Measurements from ENCODE around the gene HK2. TPM values are rescaled to one million over a fixed set of nuclear protein-coding genes. Genes with fewer than 3 reads are reported as not detected.

The HK2 gene
- total and polyA plus RNA-seq, 2 of the 4 experiments (the other 2 are of a cell fraction) = 17.4 to 20.9 TPM

DNA sequence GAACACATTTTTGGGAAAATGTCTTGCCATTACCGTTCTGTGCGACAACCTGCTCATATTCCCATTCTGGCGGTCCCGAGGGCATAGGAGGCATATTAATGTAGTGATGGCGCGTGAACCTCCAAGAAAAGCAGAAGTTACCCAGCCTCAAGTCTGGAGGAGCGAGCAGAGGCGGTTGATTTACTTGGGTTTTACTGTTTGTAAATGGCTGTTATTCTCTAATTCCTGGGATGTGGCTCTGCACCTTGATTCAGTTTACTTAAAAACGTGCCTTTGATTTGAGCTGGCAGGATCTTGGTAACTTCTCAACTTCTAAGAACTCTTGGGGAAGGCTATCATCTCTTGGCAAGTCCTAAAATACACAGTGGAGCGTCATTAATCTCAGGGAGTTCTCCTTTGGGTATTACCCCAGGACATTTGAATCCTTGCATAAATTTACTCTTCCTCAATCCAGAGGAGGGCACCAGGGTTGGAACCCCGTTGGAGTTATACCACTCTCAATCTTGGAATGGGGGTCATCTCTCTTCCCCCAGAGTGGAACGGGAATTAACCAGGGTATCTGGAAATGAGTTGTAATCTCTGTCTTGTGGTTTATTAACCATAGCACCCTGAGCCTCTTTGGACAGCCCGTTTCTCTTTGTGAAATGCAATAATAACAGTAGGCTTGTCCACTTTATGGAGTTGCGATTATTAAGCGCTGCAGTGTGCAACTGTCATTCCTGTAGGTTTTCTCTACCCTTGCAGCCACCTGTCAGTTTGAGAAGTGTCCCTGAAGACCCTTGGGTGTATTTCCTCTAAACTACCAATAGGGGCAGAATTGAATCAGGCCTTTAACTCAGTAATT is 2.1 kb downstream of the HK2 start:
- Histone ChIP-seq H3K4me2 (ENCODE audit: low read depth, low read length) (peak overlapping the region; percentile 94), H3K27me3 (ENCODE audit: control insufficient read depth, insufficient read depth, low read length) (no peaks in the 10 kb centered on the region), H2AFZ (replicated peaks; ENCODE audit: low read length, poor library complexity) (peak overlapping the region; percentile 25), H2AK9ac (replicated peaks; ENCODE audit: low read depth, low read length, poor library complexity) (no peak overlapping the region), H3K9ac (ENCODE audit: low read depth, low read length) (peak overlapping the region; percentile 85), H3K14ac (replicated peaks; ENCODE audit: low read depth, low read length) (peak overlapping the region; percentile 16; the same call in 1 of the 2 replicates), H4K8ac (ENCODE audit: low read depth in 2 of 2, low read length in 2 of 2) (peak overlapping the region in 1 of 2 experiments; percentile 20; a peak in 1 of 4 replicates), H2BK20ac (ENCODE audit: low read depth, low read length) (no peak overlapping the region), H4K91ac (ENCODE audit: insufficient read depth, low read depth, low read length) (no peak overlapping the region), H2BK120ac (ENCODE audit: low read depth, low read length) (no peak overlapping the region), H3K4me3 (ENCODE audit: insufficient read depth, low read depth, low read length) (peak overlapping the region; percentile 97), H3K4me1 (ENCODE audit: control insufficient read depth, insufficient read depth, low read length) (peaks cover 18% of the 10 kb centered on the region), H3K27ac (ENCODE audit: insufficient read depth, low read length) (peak overlapping the region; percentile 38), H4K20me1 (ENCODE audit: insufficient read depth, low read length) (peaks cover 28% of the 10 kb centered on the region), H3K18ac (ENCODE audit: low read depth, low read length) (peak overlapping the region; percentile 22; the same call in 1 of the 2 replicates), H3K23ac (ENCODE audit: low read depth, low read length) (peak overlapping the region; percentile 77), H2BK5ac (ENCODE audit: low read depth, low read length, poor library complexity, severe bottlenecking) (peak overlapping the region; percentile 51), H2BK15ac (ENCODE audit: low read depth, low read length) (no peak overlapping the region; the same call in 2 of the 3 replicates), H3K56ac (ENCODE audit: extremely low read depth, insufficient read depth, low read length) (peak overlapping the region; percentile 11; the same call in 1 of the 2 replicates), H3K9me1 (ENCODE audit: insufficient read depth, low read length) (peaks cover 19% of the 10 kb centered on the region), H3K9me3 (ENCODE audit: control insufficient read depth, insufficient read depth, low read length) (no peaks in the 10 kb centered on the region), H4K5ac (ENCODE audit: low read depth, low read length) (no peak overlapping the region), H3K4ac (ENCODE audit: low read depth, low read length) (peak overlapping the region; percentile 71), H3K36me3 (ENCODE audit: control insufficient read depth, insufficient read depth, low read length) (no peaks in the 10 kb centered on the region; the same call in 1 of the 2 replicates), H3K79me1 (ENCODE audit: low read depth in 1 of 2, low read length in 2 of 2) (peaks cover 24 to 60% of the 10 kb centered on the region in 2 experiments), H2AK5ac (ENCODE audit: low read depth, low read length) (peak overlapping the region; percentile 2; the same call in 1 of the 2 replicates)
- DNase-seq = peak; percentile 53
- in situ Hi-C loops (cut with MboI; ENCODE audit: low sequenced_read_pairs) = no loop called here
- TF ChIP-seq, protein P1, sequence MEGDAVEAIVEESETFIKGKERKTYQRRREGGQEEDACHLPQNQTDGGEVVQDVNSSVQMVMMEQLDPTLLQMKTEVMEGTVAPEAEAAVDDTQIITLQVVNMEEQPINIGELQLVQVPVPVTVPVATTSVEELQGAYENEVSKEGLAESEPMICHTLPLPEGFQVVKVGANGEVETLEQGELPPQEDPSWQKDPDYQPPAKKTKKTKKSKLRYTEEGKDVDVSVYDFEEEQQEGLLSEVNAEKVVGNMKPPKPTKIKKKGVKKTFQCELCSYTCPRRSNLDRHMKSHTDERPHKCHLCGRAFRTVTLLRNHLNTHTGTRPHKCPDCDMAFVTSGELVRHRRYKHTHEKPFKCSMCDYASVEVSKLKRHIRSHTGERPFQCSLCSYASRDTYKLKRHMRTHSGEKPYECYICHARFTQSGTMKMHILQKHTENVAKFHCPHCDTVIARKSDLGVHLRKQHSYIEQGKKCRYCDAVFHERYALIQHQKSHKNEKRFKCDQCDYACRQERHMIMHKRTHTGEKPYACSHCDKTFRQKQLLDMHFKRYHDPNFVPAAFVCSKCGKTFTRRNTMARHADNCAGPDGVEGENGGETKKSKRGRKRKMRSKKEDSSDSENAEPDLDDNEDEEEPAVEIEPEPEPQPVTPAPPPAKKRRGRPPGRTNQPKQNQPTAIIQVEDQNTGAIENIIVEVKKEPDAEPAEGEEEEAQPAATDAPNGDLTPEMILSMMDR (conservative IDR thresholded peaks at IDR 0.05; ENCODE audit: low read depth, low read length) = peak; percentile 60
- TF ChIP-seq SMC3 (IDR thresholded peaks at IDR 0.05; ENCODE audit: low read depth, low read length) (peak; percentile 26), NFE2L2 (IDR thresholded peaks at IDR 0.05; ENCODE audit: low read depth, low read length) (no peak), RAD21 (IDR thresholded peaks at IDR 0.05; ENCODE audit: low read length) (peak; percentile 47), BHLHE40 (IDR thresholded peaks at IDR 0.05; ENCODE audit: low read depth, low read length) (0 out of 2 replicates have a peak, but pooled peaks have one; percentile 1), MAFK (IDR thresholded peaks at IDR 0.05; ENCODE audit: low read depth, low read length) (no peak), MAZ (IDR thresholded peaks at IDR 0.05; ENCODE audit: borderline replicate concordance, low read depth, low read length) (no peak)
- dilution Hi-C loops (cut with HindIII; ENCODE audit: low sequenced_read_pairs, unreplicated experiment) = no loop called here
- ChIA-PET CTCF (interaction anchor here (0.6 to 1.8 kb wide), 18 partner anchors 11 to 145 kb away, joined by 3 to 6 read pairs (median 3); no protein-coding TSS in a partner anchor), POLR2A (ENCODE audit: unreplicated experiment) (interaction anchor here (0.6 to 1.2 kb wide), 2 partner anchors 12 to 123 kb away, joined by 3 read pairs; no protein-coding TSS in a partner anchor)
- intact Hi-C loops (cut with micrococcal nuclease) = loop anchor here (1.0 to 10.0 kb wide), 5 partner anchors 40 to 139 kb away; no protein-coding TSS in a partner anchor
- no peak for ATAC-seq (ENCODE audit: low read depth)
- TSS peak; percentile 29 for BruUV-seq (replicated peaks)
- no CpG with 5 or more reads among the region's 15 CpGs for WGBS, 2 experiments (ENCODE audit: extremely low coverage in 2 of 2, insufficient read length in 1 of 2)

Data from IMR-90 (cell line).